ENCODE measurements around the gene TMEM158. TPM values are rescaled to one million over a fixed set of nuclear protein-coding genes. Genes with fewer than 3 reads are reported as not detected.

Gene TMEM158
- polyA plus RNA-seq, 1 of the 3 experiments (the other 2 are of a cell fraction): 76.4 TPM

- POLR2A ChIA-PET: no interaction called here
- Histone ChIP-seq H3K4me3 (ENCODE audit: low read depth in 2 of 2, low read length in 1 of 2) (peak overlapping the region; percentile 68 to 86; a peak in 3 of 4 replicates), H3K4me2 (peak overlapping the region; percentile 62), H3K27ac (ENCODE audit: low read depth in 2 of 2, low read length in 1 of 2) (peak overlapping the region in 1 of 2 experiments; percentile 71; a peak in 2 of 4 replicates), H3K27me3 (ENCODE audit: insufficient read depth) (no peaks in the 10 kb centered on the region), H3K9me3 (no peaks in the 10 kb centered on the region), H4K20me1 (ENCODE audit: insufficient read depth) (no peaks in the 10 kb centered on the region), H3K79me2 (ENCODE audit: insufficient read depth) (peaks cover 35% of the 10 kb centered on the region; the same call in 1 of the 2 replicates), H3F3A (replicated peaks; ENCODE audit: insufficient read depth) (peaks cover 10% of the 10 kb centered on the region), H3K36me3 (replicated peaks in 1 of 2; ENCODE audit: control insufficient read depth in 1 of 2, insufficient read depth in 2 of 2, low read length in 1 of 2) (no peaks in the 10 kb centered on the region), H3K9ac (peak overlapping the region; percentile 66), H2AFZ (ENCODE audit: low read depth) (no peak overlapping the region; the same call in 1 of the 2 replicates), H3K9me2 (no peaks in the 10 kb centered on the region), H3K4me1 (ENCODE audit: control insufficient read depth in 1 of 2, insufficient read depth in 2 of 2, low read depth in 1 of 2, low read length in 1 of 2) (peaks cover 5 to 7% of the 10 kb centered on the region in 2 experiments; a peak in 3 of 4 replicates)
- CTCF ChIA-PET: interaction anchor here (0.7 to 26.9 kb wide), 22 partner anchors 8 to 855 kb away, joined by 3 to 631 read pairs (median 4); no protein-coding TSS in a partner anchor
- no peak for DNase-seq
- 22% methylated on average over 9 of the region's 9 CpGs for WGBS (ENCODE audit: low lambda C conversion rate)
- TF ChIP-seq TAF1 (IDR thresholded peaks at IDR 0.05; ENCODE audit: borderline replicate concordance, low read depth, low read length) (no peak), TEAD4 (IDR thresholded peaks at IDR 0.05; ENCODE audit: borderline replicate concordance, insufficient read depth) (peak; percentile 64; the same call in 1 of the 2 replicates), SMC3 (IDR thresholded peaks at IDR 0.05; ENCODE audit: low read depth, low read length) (no peak), GABPA (IDR thresholded peaks at IDR 0.05; ENCODE audit: low read depth) (no peak), RCOR1 (IDR thresholded peaks at IDR 0.05; ENCODE audit: low read length) (no peak), TCF12 (IDR thresholded peaks at IDR 0.05) (peak; percentile 72), MXI1 (IDR thresholded peaks at IDR 0.05; ENCODE audit: low read depth, low read length) (no peak), JUND (IDR thresholded peaks at IDR 0.05) (peak; percentile 61), EZH2phosphoT487 (IDR thresholded peaks at IDR 0.05; ENCODE audit: borderline replicate concordance, low read depth) (no peak), FOSL2 (IDR thresholded peaks at IDR 0.05; ENCODE audit: borderline replicate concordance, low read depth) (peak; percentile 54; the same call in 1 of the 2 replicates), ZBTB33 (IDR thresholded peaks at IDR 0.05; ENCODE audit: borderline replicate concordance, low read depth) (no peak), IRF3 (IDR thresholded peaks at IDR 0.05; ENCODE audit: low read depth, low read length) (no peak), NFIC (IDR thresholded peaks at IDR 0.05; ENCODE audit: borderline replicate concordance) (peak; percentile 44), MEF2A (IDR thresholded peaks at IDR 0.05; ENCODE audit: borderline replicate concordance, low read depth) (no peak), YY1 (IDR thresholded peaks at IDR 0.05; ENCODE audit: low read depth) (no peak), RAD21 (IDR thresholded peaks at IDR 0.05; ENCODE audit: low read length) (no peak), RFX5 (IDR thresholded peaks at IDR 0.05; ENCODE audit: low read length) (no peak), RXRA (IDR thresholded peaks at IDR 0.05; ENCODE audit: borderline replicate concordance, low read depth) (peak; percentile 54; the same call in 1 of the 2 replicates), NRF1 (IDR thresholded peaks at IDR 0.05; ENCODE audit: low read depth, low read length) (no peak), USF2 (IDR thresholded peaks at IDR 0.05; ENCODE audit: borderline replicate concordance, low read depth, low read length) (no peak)
- TF ChIP-seq, protein P1, sequence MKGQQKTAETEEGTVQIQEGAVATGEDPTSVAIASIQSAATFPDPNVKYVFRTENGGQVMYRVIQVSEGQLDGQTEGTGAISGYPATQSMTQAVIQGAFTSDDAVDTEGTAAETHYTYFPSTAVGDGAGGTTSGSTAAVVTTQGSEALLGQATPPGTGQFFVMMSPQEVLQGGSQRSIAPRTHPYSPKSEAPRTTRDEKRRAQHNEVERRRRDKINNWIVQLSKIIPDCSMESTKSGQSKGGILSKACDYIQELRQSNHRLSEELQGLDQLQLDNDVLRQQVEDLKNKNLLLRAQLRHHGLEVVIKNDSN (IDR thresholded peaks at IDR 0.05; ENCODE audit: borderline replicate concordance, low read depth): no peak
- TF ChIP-seq, protein P2, sequence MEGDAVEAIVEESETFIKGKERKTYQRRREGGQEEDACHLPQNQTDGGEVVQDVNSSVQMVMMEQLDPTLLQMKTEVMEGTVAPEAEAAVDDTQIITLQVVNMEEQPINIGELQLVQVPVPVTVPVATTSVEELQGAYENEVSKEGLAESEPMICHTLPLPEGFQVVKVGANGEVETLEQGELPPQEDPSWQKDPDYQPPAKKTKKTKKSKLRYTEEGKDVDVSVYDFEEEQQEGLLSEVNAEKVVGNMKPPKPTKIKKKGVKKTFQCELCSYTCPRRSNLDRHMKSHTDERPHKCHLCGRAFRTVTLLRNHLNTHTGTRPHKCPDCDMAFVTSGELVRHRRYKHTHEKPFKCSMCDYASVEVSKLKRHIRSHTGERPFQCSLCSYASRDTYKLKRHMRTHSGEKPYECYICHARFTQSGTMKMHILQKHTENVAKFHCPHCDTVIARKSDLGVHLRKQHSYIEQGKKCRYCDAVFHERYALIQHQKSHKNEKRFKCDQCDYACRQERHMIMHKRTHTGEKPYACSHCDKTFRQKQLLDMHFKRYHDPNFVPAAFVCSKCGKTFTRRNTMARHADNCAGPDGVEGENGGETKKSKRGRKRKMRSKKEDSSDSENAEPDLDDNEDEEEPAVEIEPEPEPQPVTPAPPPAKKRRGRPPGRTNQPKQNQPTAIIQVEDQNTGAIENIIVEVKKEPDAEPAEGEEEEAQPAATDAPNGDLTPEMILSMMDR (IDR thresholded peaks at IDR 0.05): no peak
- TF ChIP-seq, protein P3, sequence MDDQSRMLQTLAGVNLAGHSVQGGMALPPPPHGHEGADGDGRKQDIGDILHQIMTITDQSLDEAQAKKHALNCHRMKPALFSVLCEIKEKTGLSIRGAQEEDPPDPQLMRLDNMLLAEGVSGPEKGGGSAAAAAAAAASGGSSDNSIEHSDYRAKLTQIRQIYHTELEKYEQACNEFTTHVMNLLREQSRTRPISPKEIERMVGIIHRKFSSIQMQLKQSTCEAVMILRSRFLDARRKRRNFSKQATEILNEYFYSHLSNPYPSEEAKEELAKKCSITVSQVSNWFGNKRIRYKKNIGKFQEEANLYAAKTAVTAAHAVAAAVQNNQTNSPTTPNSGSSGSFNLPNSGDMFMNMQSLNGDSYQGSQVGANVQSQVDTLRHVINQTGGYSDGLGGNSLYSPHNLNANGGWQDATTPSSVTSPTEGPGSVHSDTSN (IDR thresholded peaks at IDR 0.05): peak; percentile 29; the same call in 1 of the 2 replicates
- TF ChIP-seq, protein P4, sequence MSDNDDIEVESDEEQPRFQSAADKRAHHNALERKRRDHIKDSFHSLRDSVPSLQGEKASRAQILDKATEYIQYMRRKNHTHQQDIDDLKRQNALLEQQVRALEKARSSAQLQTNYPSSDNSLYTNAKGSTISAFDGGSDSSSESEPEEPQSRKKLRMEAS (IDR thresholded peaks at IDR 0.05; ENCODE audit: low read depth): no peak
These were observed 2.0 kb downstream of the TMEM158 start for GRCh38 chr3:45223889-45224727.

Data from SK-N-SH (cell line).